Glomerular endothelial cell (primary cell): ENCODE measurements around the gene CALHM6. TPM values are rescaled to one million over a fixed set of nuclear protein-coding genes. Genes with fewer than 3 reads are reported as not detected.

ENCODE experiments used
- total RNA-seq: library from RNA; depleted of rRNA; stranded (reverse); fragments of >200 nt; gene quantifications from 2 replicates; pipeline ENCODE4 v1.2.3, GENCODE V29; 2015

Gene CALHM6
- total RNA-seq, 1 donor from 2014 or later, result 1.1 TPM

Other genes starting within 250 kb of the CALHM6 start
- 14.4 and 16.2 TPM in 2 replicates for gene TSPYL4, start 207.3 kb upstream of the CALHM6 start, total RNA-seq
- gene TSPYL1, start 181.4 kb upstream of the CALHM6 start, total RNA-seq, result 47.1 and 55.9 TPM in 2 replicates
- 20.8 and 21.5 TPM in 2 replicates for gene DSE, start 90.4 kb upstream of the CALHM6 start, total RNA-seq
- 4.8 and 5.5 TPM in 2 replicates for gene CALHM5, start 50.3 kb downstream of the CALHM6 start, total RNA-seq
- 0.34 TPM in 1 of 2 replicates, not detected in the other for gene TRAPPC3L, start 84.3 kb downstream of the CALHM6 start, total RNA-seq
- gene CALHM4, start 92.4 kb downstream of the CALHM6 start, total RNA-seq, result not detected in 2 replicates
- 25.6 and 34.9 TPM in 2 replicates for gene RWDD1, start 110.1 kb downstream of the CALHM6 start, total RNA-seq
- 0.29 and 0.63 TPM in 2 replicates for gene RSPH4A, start 155.1 kb downstream of the CALHM6 start, total RNA-seq
- 10.9 and 11.4 TPM in 2 replicates for gene ZUP1, start 207.4 kb downstream of the CALHM6 start, total RNA-seq
- 3.6 and 6.0 TPM in 2 replicates for gene KPNA5, start 219.8 kb downstream of the CALHM6 start, total RNA-seq